Erythroblast (primary cell): ENCODE measurements around the gene SKOR1.
A peak's percentile ranks its signal among the peaks of the same experiment; 100 is the strongest.

Experiments
- DNase-seq, 2 experiments: peaks; one replicate each; lab custom pipeline; 2025; lab: John Stamatoyannopoulos, UW
- GATA1 ChIP-seq: IDR thresholded peaks from 2 replicates; pipeline ENCODE4 v1.6.1; 2011; ENCODE audit warnings: low read depth, mild to moderate bottlenecking, control low read depth, low read length, moderate library complexity
- POLR2A ChIP-seq: IDR thresholded peaks from 2 replicates; pipeline ENCODE4 v1.6.1; 2011; ENCODE audit warnings: mild to moderate bottlenecking, low read length

Gene SKOR1

GRCh38 chr15:67879440-67880129 is 54.3 kb downstream of the SKOR1 start:
- TF ChIP-seq GATA1 = no peak
- TF ChIP-seq POLR2A = no peak

DNA sequence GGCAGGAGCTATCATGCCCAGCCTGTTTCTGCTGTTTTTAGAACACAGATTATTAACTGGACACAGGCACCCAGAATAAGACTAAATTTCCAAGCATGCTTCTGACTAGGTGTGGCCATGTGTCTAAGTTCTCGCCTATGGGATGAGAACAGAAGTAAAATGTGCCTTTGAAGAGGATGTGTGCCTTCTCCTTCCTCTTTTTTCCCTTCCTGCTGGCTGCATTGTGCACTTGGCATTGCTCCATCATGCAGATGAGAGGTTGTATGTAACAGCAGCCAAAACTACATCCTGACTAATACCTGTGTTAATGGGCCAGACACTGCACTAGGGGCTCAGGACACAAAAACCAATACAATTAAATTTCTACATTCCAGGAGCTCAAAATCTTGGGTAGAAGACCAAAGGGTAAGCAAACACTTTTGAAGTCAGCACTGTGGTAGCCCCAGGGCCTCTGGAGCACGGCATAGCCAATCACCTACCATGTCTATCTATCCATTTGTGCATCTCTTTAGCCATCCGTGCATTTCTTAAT is 55.4 kb downstream of the SKOR1 start:
- no peak for DNase-seq

More at GRCh38 chr15:67879440-67880129, 54.3 kb downstream of the SKOR1 start:
- DNase-seq = no peak

GRCh38 chr15:67882487-67883233 is 57.4 kb downstream of the SKOR1 start:
- TF ChIP-seq POLR2A (no peak), GATA1 (no peak)
- DNase-seq = peak; percentile 74 to 78

More for the DNA sequence above, 55.4 kb downstream of the SKOR1 start:
- TF ChIP-seq POLR2A (no peak), GATA1 (no peak)

DNA sequence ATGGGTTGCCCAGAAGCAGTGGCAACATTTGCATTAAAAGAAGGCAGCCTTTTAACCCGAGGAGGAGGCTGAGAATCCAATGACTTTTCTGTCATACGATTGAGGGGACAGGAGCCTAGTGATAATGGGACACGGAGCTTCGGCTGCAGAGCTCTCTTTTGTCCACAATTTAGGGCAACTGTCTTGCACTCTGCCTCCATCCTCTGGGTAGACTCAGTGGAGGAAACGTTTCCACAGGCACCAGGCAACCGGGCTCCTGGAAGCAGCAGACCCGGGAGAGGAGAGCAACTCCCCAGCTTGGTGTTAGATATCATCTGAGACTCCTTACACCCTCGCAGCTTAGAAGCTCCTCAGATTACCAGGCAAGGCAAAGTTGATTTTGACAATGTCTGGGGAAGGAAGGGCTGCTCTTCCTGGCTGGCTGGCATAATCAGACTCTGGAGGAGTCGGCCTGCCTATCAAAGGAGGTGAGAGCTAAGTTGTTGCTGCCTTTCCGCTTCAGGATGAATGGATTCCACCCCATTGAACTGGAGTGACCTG is 58.0 kb downstream of the SKOR1 start:
- no peak for TF ChIP-seq POLR2A
- no peak for TF ChIP-seq GATA1
- peak in 1 of 2 experiments; percentile 29 for DNase-seq

DNA sequence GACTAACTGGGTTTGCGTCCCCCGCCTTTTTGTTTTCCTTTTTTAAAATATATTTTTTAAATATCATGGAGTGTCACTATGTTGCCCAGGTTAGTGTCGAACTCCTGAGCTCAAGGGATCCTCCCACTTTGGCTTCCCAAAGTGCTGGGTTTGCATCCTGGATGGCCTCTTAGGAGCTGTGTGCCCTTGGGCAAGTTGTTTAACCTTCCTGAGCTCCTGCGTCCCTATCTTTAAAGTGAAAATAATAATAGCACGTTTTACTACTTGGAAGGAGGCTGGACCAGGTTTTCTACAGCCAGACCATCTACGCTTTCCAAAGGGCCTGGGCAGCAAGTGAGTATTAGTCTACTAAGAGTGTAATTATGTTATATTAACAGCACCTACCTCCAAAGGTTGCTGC is 58.7 kb downstream of the SKOR1 start:
- DNase-seq = no peak
- no peak for TF ChIP-seq POLR2A
- no peak for TF ChIP-seq GATA1
